NT2/D1 (cell line): ENCODE data around the gene ZFP14.
A peak's percentile ranks its signal among the peaks of the same experiment; 100 is the strongest.

Experiments
- DNase-seq: peaks from one replicate; pipeline ENCODE4 v3.0.0-alpha.2; 2011; ENCODE audit warnings: low read depth, low spot score
- H3K27me3 ChIP-seq: 2 replicates; pipeline ENCODE4 v1.6.0; 2011; ENCODE audit warnings: mild to moderate bottlenecking; ENCODE audit not compliant: insufficient read length, insufficient read depth
- H3K36me3 ChIP-seq: 2 replicates; pipeline ENCODE4 v1.6.1; 2011; ENCODE audit warnings: mild to moderate bottlenecking, low read length, mixed read lengths; ENCODE audit not compliant: insufficient read depth, insufficient read length
- H3K4me1 ChIP-seq: 2 replicates; pipeline ENCODE4 v1.5.1; 2011; ENCODE audit not compliant: insufficient read depth, insufficient read length
- H3K4me3 ChIP-seq: 2 replicates; pipeline ENCODE4 v1.5.1; 2011; ENCODE audit warnings: low read depth; ENCODE audit not compliant: insufficient read length
- H3K9ac ChIP-seq: 2 replicates; pipeline ENCODE4 v1.6.0; 2011; ENCODE audit warnings: low read depth; ENCODE audit not compliant: insufficient read length
- H3K9me3 ChIP-seq: 2 replicates; pipeline ENCODE4 v1.5.1; 2011; ENCODE audit warnings: mild to moderate bottlenecking, low read length; ENCODE audit not compliant: insufficient read depth
- SUZ12 ChIP-seq: IDR thresholded peaks from 2 replicates; pipeline ENCODE4 v1.6.1; 2011; ENCODE audit not compliant: insufficient read length, insufficient read depth; ENCODE audit errors: extremely low read depth
- YY1 ChIP-seq: IDR thresholded peaks from 2 replicates; pipeline ENCODE4 v1.6.1; 2011; ENCODE audit not compliant: insufficient read length, insufficient read depth
- ZNF274 ChIP-seq: IDR thresholded peaks from 2 replicates; pipeline ENCODE4 v1.6.1; 2011; ENCODE audit warnings: mild to moderate bottlenecking, low read depth, low read length

ZFP14 gene

DNA sequence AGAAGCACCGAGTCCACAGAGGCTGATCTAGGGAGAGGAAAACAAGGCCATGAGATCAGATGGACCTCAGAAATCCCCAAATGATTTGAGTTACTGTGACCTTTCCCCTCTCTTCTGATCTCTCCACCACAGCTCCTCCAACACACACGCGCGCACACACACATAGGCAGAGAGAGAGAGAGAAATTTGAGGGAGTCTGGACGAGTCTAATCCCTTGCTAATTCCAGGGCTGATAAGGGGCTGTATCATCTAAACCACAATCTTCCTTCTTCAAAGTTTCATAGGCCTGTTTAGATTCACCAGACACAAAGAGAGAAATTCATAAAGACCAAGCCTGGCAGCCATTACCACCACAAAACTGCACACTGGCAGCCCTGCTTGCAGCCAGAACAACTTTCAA lies 30.8 kb upstream of the ZFP14 start:
- Histone ChIP-seq H3K27me3 (no peaks in the 10 kb centered on the region), H3K9me3 (no peaks in the 10 kb centered on the region), H3K36me3 (peaks cover 55% of the 10 kb centered on the region), H3K4me1 (no peaks in the 10 kb centered on the region), H3K9ac (no peak overlapping the region), H3K4me3 (no peak overlapping the region)
- no peak for DNase-seq
- TF ChIP-seq ZNF274 (no peak), SUZ12 (no peak)

DNA sequence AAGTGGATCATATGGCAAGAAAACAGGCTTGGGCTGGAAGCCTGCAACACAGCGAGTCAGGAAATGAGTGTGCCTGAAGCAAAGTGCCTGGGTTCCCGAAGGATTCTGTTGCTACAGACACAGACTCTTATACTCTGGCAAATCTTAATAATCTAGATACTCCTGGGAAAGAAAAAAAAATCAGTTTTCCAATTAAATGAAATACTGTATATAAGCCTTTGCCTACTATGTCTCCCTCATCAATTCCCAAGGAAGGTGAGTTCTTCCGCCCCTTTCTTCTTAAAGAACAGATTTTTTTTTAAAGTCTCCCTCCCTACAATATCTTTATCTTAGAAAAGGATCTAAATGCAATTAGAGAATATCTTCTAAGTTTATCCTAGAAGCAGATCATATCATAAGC lies 29.1 kb upstream of the ZFP14 start:
- Histone ChIP-seq H3K9me3 (no peaks in the 10 kb centered on the region), H3K4me3 (no peak overlapping the region), H3K27me3 (no peaks in the 10 kb centered on the region), H3K9ac (no peak overlapping the region), H3K36me3 (peaks cover 64% of the 10 kb centered on the region), H3K4me1 (no peaks in the 10 kb centered on the region)
- DNase-seq: no peak
- TF ChIP-seq ZNF274: no peak
- no peak for TF ChIP-seq YY1
- TF ChIP-seq SUZ12: no peak

DNA sequence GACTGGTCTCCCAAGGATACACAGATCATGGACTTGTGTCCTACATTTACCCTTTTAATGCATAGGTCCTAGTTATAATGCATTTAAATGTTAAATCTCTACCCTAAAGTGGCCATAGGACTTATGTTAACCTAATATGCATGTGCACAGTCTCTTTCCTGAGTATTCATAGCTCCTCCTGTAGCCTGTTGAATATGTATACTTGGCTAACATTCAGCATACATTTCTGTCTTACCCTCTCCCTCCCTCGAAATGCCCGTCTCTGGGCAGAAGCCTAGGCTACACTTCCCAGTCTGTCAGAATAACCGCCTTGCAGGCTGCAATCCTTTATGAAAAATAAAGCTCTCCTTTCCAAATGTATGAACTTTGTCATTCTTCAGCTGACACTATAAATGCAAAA lies 25.5 kb upstream of the ZFP14 start:
- no peak for TF ChIP-seq SUZ12
- Histone ChIP-seq H3K4me1 (no peaks in the 10 kb centered on the region), H3K9ac (no peak overlapping the region), H3K4me3 (no peak overlapping the region), H3K27me3 (no peaks in the 10 kb centered on the region), H3K9me3 (no peaks in the 10 kb centered on the region), H3K36me3 (peaks cover 78% of the 10 kb centered on the region)
- no peak for DNase-seq

DNA sequence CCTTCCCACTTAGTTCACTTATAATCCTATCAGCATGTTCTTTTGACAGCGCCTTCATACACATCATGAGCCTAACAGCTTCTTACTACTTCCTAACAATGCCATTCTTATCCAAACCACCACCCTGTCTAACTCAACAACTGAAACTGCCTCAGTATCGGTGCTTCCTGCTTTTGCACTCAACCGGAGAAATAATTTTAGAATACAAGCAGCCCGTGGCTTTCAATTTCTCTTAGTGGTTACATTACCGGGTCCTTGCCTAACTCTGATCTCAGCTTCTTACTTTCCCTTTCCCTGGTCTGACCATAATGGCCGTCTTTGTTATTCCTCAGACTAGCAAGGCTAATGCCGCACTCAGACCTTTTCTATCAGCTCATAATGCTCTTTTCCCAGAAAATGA lies 22.5 kb upstream of the ZFP14 start:
- Histone ChIP-seq H3K4me3 (no peak overlapping the region), H3K9me3 (peaks cover 17% of the 10 kb centered on the region; the same call in 1 of the 2 replicates), H3K36me3 (peaks cover 68% of the 10 kb centered on the region), H3K4me1 (no peaks in the 10 kb centered on the region), H3K27me3 (no peaks in the 10 kb centered on the region), H3K9ac (no peak overlapping the region)
- DNase-seq: no peak
- TF ChIP-seq YY1 (no peak), ZNF274 (no peak), SUZ12 (no peak)

DNA sequence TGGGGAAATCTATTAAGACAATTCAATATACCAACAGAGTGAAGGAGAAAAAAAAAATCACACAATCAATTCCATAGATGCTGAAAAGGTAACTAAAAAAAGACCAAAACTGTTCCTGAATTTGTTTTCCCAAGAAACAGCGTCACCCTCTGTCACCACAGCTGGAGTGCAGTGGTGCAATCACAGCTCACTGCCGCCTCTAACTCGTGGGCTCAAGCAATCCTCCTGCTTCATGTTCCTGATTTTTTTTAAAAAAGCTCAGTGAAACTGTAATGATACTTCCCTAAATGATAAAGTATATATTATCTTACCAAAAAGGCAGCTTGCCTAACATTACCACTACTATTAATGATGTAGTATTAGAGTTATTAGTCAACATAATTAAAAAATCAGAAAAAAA lies 19.6 kb upstream of the ZFP14 start:
- no peak for TF ChIP-seq ZNF274
- TF ChIP-seq YY1: no peak
- no peak for TF ChIP-seq SUZ12
- no peak overlapping the region for H3K4me3 ChIP-seq

DNA sequence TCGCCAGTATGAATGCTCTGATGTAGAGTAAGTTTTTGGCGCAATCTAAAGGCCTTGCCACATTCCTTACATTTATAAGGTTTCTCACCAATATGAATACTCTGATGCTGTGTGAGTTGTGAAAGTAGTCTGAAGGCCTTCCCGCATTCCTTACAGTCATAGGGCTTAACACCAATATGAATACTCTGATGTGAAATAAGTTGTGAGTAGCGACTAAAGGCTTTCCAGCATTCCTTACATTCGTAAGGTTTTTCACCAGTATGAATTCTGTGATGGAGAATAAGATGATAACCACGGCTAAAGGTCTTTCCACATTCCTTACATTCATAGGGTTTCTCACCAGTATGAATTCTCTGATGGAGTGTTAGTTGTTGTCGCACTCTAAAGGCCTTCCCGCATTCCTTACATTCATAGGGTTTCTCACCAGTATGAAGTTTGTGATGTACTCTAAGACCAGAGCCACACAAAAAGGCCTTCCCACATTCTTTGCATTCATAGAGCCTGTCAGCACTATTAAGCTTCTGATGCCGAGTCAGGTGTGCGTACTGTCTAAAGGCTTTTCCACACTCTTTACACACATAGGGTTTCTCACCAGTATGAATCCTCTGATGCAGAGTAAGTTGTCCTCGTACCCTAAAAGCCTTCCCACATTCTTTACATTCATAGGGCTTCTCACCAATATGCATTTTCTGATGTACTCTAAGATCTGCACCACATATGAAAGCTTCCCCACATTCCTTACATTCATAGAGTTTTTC lies 14.1 kb upstream of the ZFP14 start:
- H3K4me3 ChIP-seq: no peak overlapping the region
- no peak overlapping the region for H3K9ac ChIP-seq
- H3K4me1 ChIP-seq: no peaks in the 10 kb centered on the region
- no peak for TF ChIP-seq YY1
- TF ChIP-seq ZNF274: peak; percentile 91
- no peaks in the 10 kb centered on the region for H3K27me3 ChIP-seq
- no peak for DNase-seq
- peaks cover 52% of the 10 kb centered on the region for H3K9me3 ChIP-seq
- peaks cover 47% of the 10 kb centered on the region for H3K36me3 ChIP-seq

More for the DNA sequence above, 19.6 kb upstream of the ZFP14 start:
- peaks cover 62% of the 10 kb centered on the region for H3K36me3 ChIP-seq
- no peaks in the 10 kb centered on the region for H3K27me3 ChIP-seq
- peaks cover 38% of the 10 kb centered on the region for H3K9me3 ChIP-seq
- H3K4me1 ChIP-seq: no peaks in the 10 kb centered on the region
- DNase-seq: no peak
- H3K9ac ChIP-seq: no peak overlapping the region

DNA sequence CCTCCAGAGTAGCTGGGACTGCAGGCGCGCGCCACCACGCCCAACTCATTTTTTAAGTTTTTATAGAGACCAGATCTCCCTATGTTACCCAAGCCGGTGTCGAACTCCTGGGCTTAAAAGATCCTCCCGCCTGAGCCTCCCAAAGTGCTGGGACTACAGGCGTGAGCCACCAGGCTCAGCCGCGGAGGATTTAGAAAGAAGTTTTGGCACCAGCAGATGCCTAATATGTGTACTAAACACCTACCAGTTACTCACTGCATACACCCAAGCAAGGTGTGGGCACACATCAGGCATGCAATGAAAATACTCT lies 464 bp upstream of the ZFP14 start:
- no peaks in the 10 kb centered on the region for H3K36me3 ChIP-seq
- TF ChIP-seq SUZ12 (no peak), YY1 (no peak), ZNF274 (no peak)
- peak overlapping the region; percentile 70 for H3K4me3 ChIP-seq
- no peaks in the 10 kb centered on the region for H3K9me3 ChIP-seq
- peak overlapping the region; percentile 80 for H3K9ac ChIP-seq
- no peaks in the 10 kb centered on the region for H3K4me1 ChIP-seq
- no peak for DNase-seq
- H3K27me3 ChIP-seq: no peaks in the 10 kb centered on the region
